Activated naive CD8-positive, alpha-beta T cell treated with anti-CD3 and anti-CD28 coated beads for 36 hours (primary cell): ENCODE measurements around the gene TSPAN9. TPM values are rescaled to one million over a fixed set of nuclear protein-coding genes. Genes with fewer than 3 reads are reported as not detected.
A peak's percentile ranks its signal among the peaks of the same experiment; 100 is the strongest.

Experiments used
- DNase-seq: peaks from one replicate; pipeline ENCODE4 v3.0.0; 2021
- H3K27ac Mint-ChIP-seq: one replicate; pipeline ENCODE4 v1.8.0; 2022; ENCODE audit warnings: mild to moderate bottlenecking, moderate library complexity, mixed read lengths
- H3K27me3 Mint-ChIP-seq: one replicate; pipeline ENCODE4 v1.8.0; 2022; ENCODE audit warnings: mild to moderate bottlenecking, mixed read lengths
- H3K36me3 Mint-ChIP-seq: one replicate; pipeline ENCODE4 v1.8.0; 2021; ENCODE audit warnings: mild to moderate bottlenecking, mixed read lengths
- H3K4me1 Mint-ChIP-seq: one replicate; pipeline ENCODE4 v1.8.0; 2021; ENCODE audit warnings: mixed read lengths
- H3K4me3 Mint-ChIP-seq: one replicate; pipeline ENCODE4 v1.8.0; 2022; ENCODE audit warnings: mild to moderate bottlenecking, moderate library complexity, mixed read lengths
- H3K9me3 Mint-ChIP-seq: one replicate; pipeline ENCODE4 v1.8.0; 2022; ENCODE audit warnings: mixed read lengths
- total RNA-seq, 2 experiments: library from RNA; stranded (reverse); gene quantifications; one replicate each; pipeline ENCODE4 v1.2.3, GENCODE V29; 2021

The TSPAN9 gene
- total RNA-seq, 2 experiments from 2014 or later, result 0.24 to 0.31 TPM

DNA sequence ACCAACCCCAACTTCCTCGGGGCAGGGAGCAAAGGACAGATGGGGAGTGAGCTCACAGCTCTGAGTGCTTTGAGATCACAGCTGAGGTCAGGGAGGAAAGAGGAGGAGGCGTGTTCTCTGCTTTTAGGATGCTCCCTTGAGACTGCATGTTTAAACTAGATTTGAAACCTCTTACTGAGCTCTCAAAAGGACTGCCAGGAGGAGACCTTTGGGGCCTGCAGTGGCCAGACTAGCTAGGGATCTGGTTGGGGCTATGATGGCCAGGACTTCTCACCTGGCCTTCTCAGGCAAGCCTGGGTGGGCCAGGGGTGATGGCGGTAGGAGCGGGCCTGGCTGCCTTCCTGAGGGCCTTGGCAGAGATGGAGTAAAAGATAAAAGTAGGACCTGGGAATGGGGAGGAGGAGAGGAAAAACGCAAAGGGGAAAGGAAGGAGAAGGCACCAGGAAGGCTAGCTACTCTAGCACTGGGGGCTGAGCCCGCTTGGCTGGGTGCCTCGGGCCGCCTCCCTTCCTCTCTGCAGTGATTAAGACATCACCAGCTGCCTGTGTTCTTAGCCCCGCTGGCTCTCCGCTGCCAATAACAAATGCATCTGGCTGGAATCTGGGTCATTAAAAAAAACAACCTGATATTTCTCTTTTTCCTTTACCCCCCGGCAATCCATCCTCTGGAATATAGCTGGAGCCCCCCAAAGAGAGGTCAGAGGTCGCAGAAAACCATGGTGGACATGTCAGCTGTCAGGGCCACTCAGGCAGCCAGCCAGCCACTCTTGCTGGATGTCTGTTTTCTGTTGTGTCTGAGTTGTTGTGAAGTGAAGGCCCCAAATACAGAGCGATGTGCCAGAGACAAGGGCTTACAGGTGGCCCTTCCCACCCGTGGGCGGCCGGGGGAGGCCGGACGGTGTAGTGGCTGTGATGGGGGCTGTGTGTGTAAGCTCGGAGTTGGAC lies 141.3 kb downstream of the TSPAN9 start:
- no peak for DNase-seq
- no peaks in the 10 kb centered on the region for H3K27me3 Mint-ChIP-seq
- H3K4me3 Mint-ChIP-seq, result no peak overlapping the region
- no peaks in the 10 kb centered on the region for H3K4me1 Mint-ChIP-seq
- no peaks in the 10 kb centered on the region for H3K9me3 Mint-ChIP-seq
- no peaks in the 10 kb centered on the region for H3K36me3 Mint-ChIP-seq
- no peak overlapping the region for H3K27ac Mint-ChIP-seq

- no peak for DNase-seq
- Mint-ChIP-seq H3K36me3 (no peaks in the 10 kb centered on the region), H3K4me3 (no peak overlapping the region), H3K4me1 (no peaks in the 10 kb centered on the region), H3K27me3 (no peaks in the 10 kb centered on the region), H3K9me3 (no peaks in the 10 kb centered on the region), H3K27ac (no peak overlapping the region)
These were observed 142.1 kb downstream of the TSPAN9 start for GRCh38 chr12:3219233-3219632.

DNA sequence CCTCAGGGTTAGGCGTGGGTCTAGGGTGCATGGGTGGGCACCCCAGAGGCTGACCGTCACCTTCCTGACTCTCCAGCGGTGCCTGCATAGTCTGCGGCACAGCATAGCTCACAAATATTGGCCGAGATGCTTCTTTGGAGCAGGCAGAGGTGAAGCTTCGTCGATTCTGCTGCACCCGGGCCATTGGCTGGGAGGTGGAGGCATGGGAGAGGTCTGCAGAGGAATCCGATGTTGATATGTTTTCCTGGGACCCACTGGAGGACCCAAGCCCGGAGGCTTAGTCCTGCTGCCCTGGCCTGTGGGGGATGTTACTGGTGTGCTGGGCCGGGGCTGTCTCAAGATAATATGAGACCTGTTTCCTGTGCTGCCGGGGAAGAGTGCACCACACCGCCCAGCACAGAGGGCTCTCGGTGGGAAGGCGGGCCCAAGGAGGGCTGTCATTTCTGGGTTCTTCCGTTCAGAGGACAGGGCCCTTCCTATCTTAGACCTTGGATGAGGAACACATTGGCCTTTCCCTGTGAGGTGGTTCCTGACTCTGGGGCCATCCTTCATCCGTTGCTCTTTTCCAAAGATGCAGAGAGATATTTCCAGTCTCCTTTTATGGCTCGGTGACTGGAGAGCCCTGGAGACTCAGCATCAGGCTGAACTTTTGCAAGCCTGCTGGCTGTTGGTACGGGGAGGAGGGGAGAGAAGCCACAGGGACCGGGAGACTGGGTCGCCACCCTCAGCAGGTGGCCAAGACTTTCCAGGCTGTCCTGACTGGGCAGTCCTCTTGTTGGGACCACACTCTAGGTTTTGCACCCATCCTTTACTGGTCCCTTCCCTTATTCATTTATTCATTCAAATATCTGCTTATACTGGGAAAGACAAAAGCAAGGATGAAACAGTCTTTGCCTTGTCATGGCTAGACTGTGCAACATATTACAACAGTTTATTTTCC lies 143.5 kb downstream of the TSPAN9 start:
- H3K36me3 Mint-ChIP-seq, result no peaks in the 10 kb centered on the region
- no peak for DNase-seq
- H3K4me1 Mint-ChIP-seq, result peaks cover 6% of the 10 kb centered on the region
- no peak overlapping the region for H3K27ac Mint-ChIP-seq
- no peaks in the 10 kb centered on the region for H3K9me3 Mint-ChIP-seq
- H3K4me3 Mint-ChIP-seq, result no peak overlapping the region
- no peaks in the 10 kb centered on the region for H3K27me3 Mint-ChIP-seq

GRCh38 chr12:3222306-3222705 lies 145.1 kb downstream of the TSPAN9 start:
- H3K27ac Mint-ChIP-seq, result no peak overlapping the region
- H3K36me3 Mint-ChIP-seq, result no peaks in the 10 kb centered on the region
- H3K27me3 Mint-ChIP-seq, result no peaks in the 10 kb centered on the region
- no peak for DNase-seq
- no peak overlapping the region for H3K4me3 Mint-ChIP-seq
- no peaks in the 10 kb centered on the region for H3K9me3 Mint-ChIP-seq
- peaks cover 11% of the 10 kb centered on the region for H3K4me1 Mint-ChIP-seq

DNA sequence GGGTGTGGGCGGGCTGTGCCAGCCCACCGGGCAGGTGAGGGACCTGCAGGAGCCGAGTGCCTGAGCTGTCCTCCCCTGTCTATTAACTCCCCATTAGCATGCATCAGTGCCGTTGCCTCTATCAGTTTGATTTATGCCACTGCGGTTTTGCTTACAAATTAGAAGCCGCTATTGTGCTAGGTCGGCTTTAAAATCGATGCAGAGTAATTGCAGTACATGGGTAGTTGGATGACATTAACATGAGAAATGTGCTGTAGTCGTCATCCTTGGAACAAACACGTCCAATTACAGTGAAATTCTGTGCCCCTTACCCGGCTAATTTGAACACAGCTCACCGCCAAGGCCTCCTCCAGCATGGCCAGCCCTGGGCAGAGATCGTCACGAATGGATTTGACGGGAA lies 145.8 kb downstream of the TSPAN9 start:
- Mint-ChIP-seq H3K4me3 (no peak overlapping the region), H3K4me1 (peaks cover 11% of the 10 kb centered on the region), H3K27me3 (no peaks in the 10 kb centered on the region), H3K36me3 (no peaks in the 10 kb centered on the region), H3K27ac (no peak overlapping the region), H3K9me3 (no peaks in the 10 kb centered on the region)
- no peak for DNase-seq

DNA sequence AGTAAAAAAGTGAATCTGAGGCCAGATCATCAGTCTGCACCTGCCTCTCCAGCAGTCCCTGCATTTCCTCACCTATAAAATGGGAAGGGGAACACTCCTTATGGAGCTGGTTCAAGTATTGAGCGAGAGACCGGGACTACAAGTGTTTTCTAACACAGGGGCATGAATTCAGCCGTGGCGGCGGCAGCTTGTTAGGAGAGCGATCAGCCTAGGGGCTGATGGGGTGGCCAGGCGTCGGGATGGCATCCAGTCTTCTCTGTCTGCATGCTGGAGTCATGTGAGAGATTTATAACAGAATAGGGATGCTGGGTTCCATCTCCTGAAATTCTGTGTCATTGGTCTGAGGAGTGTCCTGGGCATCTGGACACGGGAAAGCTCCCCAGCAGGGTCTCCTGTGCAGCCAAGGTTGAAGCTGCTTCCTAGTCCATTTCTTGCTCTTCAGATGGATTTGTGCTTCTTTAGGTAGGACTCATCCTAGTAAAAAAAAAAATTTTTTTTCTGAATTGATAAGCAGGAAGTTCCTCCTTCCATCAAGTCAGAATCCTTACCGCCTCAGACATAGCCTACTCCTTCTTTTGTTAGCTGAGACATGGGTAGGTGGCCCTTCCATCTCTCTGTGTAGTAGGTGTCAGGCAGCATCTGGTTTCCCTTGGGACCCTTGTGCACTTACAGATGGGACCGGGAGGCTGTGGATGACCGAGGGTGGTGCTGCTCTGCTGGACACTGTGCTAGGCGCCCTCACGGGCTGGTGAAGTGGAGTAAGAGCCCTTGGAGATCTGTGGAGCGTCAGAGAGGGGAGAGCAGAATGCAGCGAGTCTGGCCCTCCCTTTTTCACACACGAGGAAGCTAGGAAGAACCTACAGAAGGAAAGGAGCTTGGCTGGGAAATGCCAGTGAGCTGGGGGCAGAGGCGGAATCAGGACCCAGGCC lies 146.7 kb downstream of the TSPAN9 start:
- Mint-ChIP-seq H3K27ac (no peak overlapping the region), H3K9me3 (no peaks in the 10 kb centered on the region), H3K36me3 (no peaks in the 10 kb centered on the region), H3K4me1 (peaks cover 11% of the 10 kb centered on the region), H3K27me3 (no peaks in the 10 kb centered on the region), H3K4me3 (no peak overlapping the region)
- no peak for DNase-seq

DNA sequence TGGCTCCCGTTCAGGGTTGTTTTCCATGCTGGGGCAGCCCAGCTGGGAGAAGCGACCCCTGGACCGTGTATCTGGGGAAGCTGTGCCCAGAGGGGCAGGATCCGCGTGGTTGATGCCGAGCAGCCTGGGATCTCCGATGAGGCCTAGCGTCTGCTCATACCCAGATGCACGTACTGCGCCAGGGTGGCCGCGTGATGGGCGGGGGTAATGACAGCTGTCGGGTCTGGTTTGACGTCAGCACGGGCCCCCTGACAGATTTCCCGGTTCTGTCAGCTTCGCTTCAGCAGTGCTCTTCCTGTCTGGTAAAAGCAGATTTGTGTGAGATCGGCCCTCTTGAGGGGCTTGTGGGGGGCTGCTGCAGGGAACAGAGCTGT lies 147.3 kb downstream of the TSPAN9 start:
- H3K9me3 Mint-ChIP-seq, result peaks cover 2% of the 10 kb centered on the region
- peaks cover 11% of the 10 kb centered on the region for H3K4me1 Mint-ChIP-seq
- H3K27ac Mint-ChIP-seq, result no peak overlapping the region
- H3K4me3 Mint-ChIP-seq, result no peak overlapping the region
- no peak for DNase-seq
- H3K36me3 Mint-ChIP-seq, result no peaks in the 10 kb centered on the region
- no peaks in the 10 kb centered on the region for H3K27me3 Mint-ChIP-seq

DNA sequence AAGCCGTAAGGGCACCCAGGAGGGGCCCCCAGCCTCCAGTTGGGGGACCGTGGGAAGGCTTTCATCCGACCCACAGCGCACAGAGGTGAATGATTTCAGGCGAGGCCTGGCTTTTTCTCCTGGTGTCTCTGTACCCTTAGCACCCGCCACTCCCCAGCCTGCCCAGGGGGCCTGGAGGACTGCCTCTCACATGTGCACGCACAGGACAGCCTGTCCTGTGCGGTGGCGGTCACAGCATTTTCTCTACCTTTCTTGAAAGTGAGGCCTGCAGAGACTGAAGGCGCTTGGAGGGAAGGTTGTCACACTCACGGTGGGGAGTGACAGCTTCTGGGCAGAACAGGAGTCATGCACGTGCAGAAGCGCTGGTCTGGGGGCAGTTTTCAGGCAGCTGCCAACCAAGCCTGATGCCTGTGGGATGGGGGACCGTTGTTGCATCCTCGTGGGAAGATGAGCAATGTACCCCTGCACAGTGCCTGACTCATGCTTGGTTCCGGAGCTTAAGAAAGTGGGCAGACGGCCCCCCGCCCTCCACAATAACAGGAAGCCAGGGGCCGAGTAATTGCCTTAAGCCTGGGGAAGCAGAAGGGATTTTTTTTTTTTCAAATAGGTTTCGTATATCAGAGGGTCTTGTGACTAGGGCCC lies 148.1 kb downstream of the TSPAN9 start:
- H3K27me3 Mint-ChIP-seq, result no peaks in the 10 kb centered on the region
- H3K4me3 Mint-ChIP-seq, result no peak overlapping the region
- H3K36me3 Mint-ChIP-seq, result no peaks in the 10 kb centered on the region
- DNase-seq, result no peak
- peak overlapping the region; percentile 31 for H3K27ac Mint-ChIP-seq
- H3K4me1 Mint-ChIP-seq, result peaks cover 11% of the 10 kb centered on the region
- peaks cover 2% of the 10 kb centered on the region for H3K9me3 Mint-ChIP-seq

GRCh38 chr12:3225796-3226180 lies 148.6 kb downstream of the TSPAN9 start:
- DNase-seq, result no peak
- Mint-ChIP-seq H3K9me3 (peaks cover 2% of the 10 kb centered on the region), H3K36me3 (no peaks in the 10 kb centered on the region), H3K4me3 (no peak overlapping the region), H3K27ac (peak overlapping the region; percentile 31), H3K4me1 (peaks cover 11% of the 10 kb centered on the region), H3K27me3 (no peaks in the 10 kb centered on the region)

DNA sequence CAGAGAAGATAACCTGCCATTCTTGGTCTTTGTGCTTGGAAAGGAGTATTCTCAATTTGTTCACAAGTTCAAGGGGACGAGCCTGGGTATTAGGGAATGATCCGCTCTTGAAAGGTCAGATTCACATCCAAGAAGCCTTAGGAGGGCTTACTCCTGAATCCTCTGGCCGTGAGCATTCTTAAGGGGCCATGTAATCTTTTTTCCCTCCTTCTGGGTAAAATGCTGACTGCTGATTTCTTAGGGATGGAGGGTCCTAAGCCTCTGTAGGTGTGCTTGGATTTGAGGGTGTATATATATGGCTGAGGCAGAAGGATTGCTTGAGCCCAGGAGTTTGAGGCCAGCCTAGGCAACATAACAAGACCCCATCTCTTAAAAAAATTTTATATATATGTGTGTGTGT lies 149.1 kb downstream of the TSPAN9 start:
- Mint-ChIP-seq H3K9me3 (peaks cover 2% of the 10 kb centered on the region), H3K4me1 (peaks cover 11% of the 10 kb centered on the region), H3K4me3 (no peak overlapping the region), H3K36me3 (no peaks in the 10 kb centered on the region), H3K27me3 (no peaks in the 10 kb centered on the region), H3K27ac (no peak overlapping the region)
- no peak for DNase-seq

- no peaks in the 10 kb centered on the region for H3K27me3 Mint-ChIP-seq
These were observed 150.1 kb downstream of the TSPAN9 start for GRCh38 chr12:3227076-3227975.

GRCh38 chr12:3228552-3228951 lies 151.4 kb downstream of the TSPAN9 start:
- DNase-seq, result no peak
- Mint-ChIP-seq H3K36me3 (no peaks in the 10 kb centered on the region), H3K4me1 (peaks cover 11% of the 10 kb centered on the region), H3K27ac (no peak overlapping the region), H3K4me3 (no peak overlapping the region), H3K27me3 (no peaks in the 10 kb centered on the region), H3K9me3 (peaks cover 2% of the 10 kb centered on the region)

More at GRCh38 chr12:3227076-3227975, 150.1 kb downstream of the TSPAN9 start:
- Mint-ChIP-seq H3K9me3 (peaks cover 2% of the 10 kb centered on the region), H3K27ac (no peak overlapping the region), H3K36me3 (no peaks in the 10 kb centered on the region), H3K4me1 (peaks cover 11% of the 10 kb centered on the region), H3K4me3 (no peak overlapping the region)
- DNase-seq, result no peak

DNA sequence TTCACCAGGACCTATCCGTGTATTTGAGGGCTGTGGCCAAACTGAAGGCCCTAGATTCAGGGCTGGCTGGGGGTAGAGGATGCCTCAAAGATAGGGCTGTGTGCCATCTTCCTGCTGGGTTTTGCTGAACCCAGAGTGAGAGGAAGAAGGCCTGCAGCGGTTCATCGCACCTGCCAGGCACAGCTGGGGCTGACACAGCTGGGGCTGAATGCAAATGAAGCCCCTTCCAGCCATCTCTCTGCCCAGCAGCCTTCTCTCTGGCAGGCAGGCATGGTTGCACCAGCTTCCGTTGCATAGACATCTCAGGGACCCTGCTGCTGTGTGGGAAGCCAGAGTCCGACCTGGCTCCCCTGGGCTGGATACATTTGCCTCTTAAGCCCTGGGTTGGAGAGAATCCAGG lies 152.4 kb downstream of the TSPAN9 start:
- Mint-ChIP-seq H3K4me3 (no peak overlapping the region), H3K27ac (no peak overlapping the region), H3K36me3 (no peaks in the 10 kb centered on the region), H3K4me1 (peaks cover 11% of the 10 kb centered on the region), H3K27me3 (no peaks in the 10 kb centered on the region), H3K9me3 (peaks cover 2% of the 10 kb centered on the region)
- no peak for DNase-seq
